C4-2B (cell line): ENCODE data around the gene PLXNA2.

Experiments used
- ZFX ChIP-seq: fragments of 450-650 bp; IDR thresholded peaks from 2 replicates; pipeline ENCODE4 v1.6.1; 2017
- TF ChIP-seq, protein P1 (sequence below): fragments of 450-650 bp; conservative IDR thresholded peaks from 2 replicates; pipeline ENCODE4 v1.5.1; 2017; ENCODE audit warnings: mild to moderate bottlenecking

DNA sequence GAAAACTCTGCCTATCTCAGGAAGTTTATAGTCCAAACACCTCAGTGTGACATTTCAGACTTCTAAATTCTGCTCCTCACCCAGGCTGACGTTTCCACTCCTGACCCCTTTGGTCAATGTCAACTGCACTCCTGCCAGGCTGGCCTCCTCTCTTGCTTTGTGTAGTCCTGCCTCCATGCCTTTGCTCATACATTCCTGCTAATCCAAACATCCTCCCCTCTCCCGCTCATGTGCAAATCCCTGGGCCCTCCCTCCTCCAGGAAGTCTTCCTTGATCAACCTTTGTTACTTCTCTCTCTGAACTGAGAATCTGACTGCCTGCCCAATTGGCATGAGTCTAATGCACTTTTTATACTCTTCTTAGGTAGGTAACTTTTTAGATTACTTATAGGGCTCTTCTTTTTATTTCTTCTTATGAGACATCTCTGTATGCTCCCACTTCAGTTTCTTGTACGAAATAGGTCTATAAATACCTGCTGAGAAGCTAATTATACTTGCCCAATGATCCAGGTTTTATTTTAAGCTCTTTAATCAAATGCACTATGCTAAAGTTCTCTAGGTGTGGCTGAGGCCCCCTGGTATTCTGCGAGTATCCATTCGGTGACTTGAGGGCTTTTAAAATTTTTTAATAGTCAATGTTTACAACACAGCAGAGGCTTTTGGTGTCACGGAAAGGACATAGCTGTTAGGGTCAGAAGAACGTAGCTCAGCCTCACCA lies 128.1 kb downstream of the PLXNA2 start:
- TF ChIP-seq, protein P1, sequence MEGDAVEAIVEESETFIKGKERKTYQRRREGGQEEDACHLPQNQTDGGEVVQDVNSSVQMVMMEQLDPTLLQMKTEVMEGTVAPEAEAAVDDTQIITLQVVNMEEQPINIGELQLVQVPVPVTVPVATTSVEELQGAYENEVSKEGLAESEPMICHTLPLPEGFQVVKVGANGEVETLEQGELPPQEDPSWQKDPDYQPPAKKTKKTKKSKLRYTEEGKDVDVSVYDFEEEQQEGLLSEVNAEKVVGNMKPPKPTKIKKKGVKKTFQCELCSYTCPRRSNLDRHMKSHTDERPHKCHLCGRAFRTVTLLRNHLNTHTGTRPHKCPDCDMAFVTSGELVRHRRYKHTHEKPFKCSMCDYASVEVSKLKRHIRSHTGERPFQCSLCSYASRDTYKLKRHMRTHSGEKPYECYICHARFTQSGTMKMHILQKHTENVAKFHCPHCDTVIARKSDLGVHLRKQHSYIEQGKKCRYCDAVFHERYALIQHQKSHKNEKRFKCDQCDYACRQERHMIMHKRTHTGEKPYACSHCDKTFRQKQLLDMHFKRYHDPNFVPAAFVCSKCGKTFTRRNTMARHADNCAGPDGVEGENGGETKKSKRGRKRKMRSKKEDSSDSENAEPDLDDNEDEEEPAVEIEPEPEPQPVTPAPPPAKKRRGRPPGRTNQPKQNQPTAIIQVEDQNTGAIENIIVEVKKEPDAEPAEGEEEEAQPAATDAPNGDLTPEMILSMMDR, result no peak
- TF ChIP-seq ZFX, result no peak
